Measurements from ENCODE around the gene PIP5KL1.

- TF ChIP-seq, protein P1, sequence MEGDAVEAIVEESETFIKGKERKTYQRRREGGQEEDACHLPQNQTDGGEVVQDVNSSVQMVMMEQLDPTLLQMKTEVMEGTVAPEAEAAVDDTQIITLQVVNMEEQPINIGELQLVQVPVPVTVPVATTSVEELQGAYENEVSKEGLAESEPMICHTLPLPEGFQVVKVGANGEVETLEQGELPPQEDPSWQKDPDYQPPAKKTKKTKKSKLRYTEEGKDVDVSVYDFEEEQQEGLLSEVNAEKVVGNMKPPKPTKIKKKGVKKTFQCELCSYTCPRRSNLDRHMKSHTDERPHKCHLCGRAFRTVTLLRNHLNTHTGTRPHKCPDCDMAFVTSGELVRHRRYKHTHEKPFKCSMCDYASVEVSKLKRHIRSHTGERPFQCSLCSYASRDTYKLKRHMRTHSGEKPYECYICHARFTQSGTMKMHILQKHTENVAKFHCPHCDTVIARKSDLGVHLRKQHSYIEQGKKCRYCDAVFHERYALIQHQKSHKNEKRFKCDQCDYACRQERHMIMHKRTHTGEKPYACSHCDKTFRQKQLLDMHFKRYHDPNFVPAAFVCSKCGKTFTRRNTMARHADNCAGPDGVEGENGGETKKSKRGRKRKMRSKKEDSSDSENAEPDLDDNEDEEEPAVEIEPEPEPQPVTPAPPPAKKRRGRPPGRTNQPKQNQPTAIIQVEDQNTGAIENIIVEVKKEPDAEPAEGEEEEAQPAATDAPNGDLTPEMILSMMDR (IDR thresholded peaks at IDR 0.05), result no peak
- no peak for TF ChIP-seq EP300 (IDR thresholded peaks at IDR 0.05)
- no peak for TF ChIP-seq POLR2A (IDR thresholded peaks at IDR 0.05)
Observed at GRCh38 chr9:127872369-127873222, 58.0 kb downstream of the PIP5KL1 start.

All from ovary (tissue), 3 donors.